Nephron (organoid): Measurements from ENCODE around the gene NID2.

ENCODE experiments used
- H3K27ac Mint-ChIP-seq, 3 experiments: 2 replicates each; pipeline ENCODE4 v1.8.0; 2020; ENCODE audit warnings: mixed read lengths in 3 of 3, mild to moderate bottlenecking in 2 of 3, moderate library complexity in 1 of 3
- H3K27me3 Mint-ChIP-seq: 2 replicates; pipeline ENCODE4 v1.8.0; 2021; ENCODE audit warnings: low read depth, mild to moderate bottlenecking, moderate library complexity, mixed read lengths
- H3K36me3 Mint-ChIP-seq: 2 replicates; pipeline ENCODE4 v1.8.0; 2020; ENCODE audit warnings: low read depth, mixed read lengths
- H3K4me1 Mint-ChIP-seq: 2 replicates; pipeline ENCODE4 v1.8.0; 2020; ENCODE audit warnings: mixed read lengths
- H3K4me3 Mint-ChIP-seq, 3 experiments: 2 replicates each; pipeline ENCODE4 v1.8.0; 2020; ENCODE audit warnings: mild to moderate bottlenecking in 3 of 3, mixed read lengths in 3 of 3, moderate library complexity in 2 of 3
- H3K9me3 Mint-ChIP-seq: 2 replicates; pipeline ENCODE4 v1.8.0; 2020; ENCODE audit warnings: mixed read lengths
- TF ChIP-seq, protein P1 (sequence below), 3 experiments: fragments of 200-600 bp; sonication (generic); IDR thresholded peaks; one replicate each; pipeline ENCODE4 v1.5.0; 2021; ENCODE audit warnings: antibody characterized with exemption in 3 of 3; ENCODE audit not compliant: unreplicated experiment in 3 of 3

The NID2 gene

DNA sequence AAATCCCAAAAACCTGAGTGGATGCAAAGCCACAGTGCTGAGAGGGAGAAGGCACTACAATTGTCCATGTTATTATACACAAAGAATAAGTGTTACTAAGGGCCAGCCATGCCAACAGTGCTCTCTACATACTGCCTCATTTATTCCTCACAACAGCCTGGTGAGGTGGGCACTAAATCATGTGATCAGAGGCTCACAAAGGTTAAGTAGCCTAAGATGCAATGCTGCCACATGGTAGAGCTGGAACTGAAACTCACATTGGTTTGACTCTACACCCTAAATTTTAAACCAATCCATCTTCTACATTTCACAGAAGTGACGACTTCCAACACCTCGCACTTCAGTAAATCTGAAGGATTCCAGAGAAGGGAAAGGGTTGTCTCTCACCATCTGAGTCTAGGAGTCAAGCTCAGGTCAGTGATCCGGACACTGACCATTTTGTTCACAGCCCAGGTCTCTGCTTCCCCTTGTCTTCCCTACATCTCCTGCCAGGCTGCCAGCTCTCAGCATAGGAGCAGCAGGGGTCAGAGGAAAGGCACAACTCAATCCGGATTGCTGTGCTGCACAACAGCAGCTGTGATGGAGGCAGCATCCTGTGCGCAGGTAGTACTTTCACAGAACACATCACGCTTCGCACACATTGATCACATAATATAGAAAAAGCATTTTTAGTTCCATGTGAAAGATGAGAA is 29.6 kb downstream of the NID2 start:
- TF ChIP-seq, protein P1, sequence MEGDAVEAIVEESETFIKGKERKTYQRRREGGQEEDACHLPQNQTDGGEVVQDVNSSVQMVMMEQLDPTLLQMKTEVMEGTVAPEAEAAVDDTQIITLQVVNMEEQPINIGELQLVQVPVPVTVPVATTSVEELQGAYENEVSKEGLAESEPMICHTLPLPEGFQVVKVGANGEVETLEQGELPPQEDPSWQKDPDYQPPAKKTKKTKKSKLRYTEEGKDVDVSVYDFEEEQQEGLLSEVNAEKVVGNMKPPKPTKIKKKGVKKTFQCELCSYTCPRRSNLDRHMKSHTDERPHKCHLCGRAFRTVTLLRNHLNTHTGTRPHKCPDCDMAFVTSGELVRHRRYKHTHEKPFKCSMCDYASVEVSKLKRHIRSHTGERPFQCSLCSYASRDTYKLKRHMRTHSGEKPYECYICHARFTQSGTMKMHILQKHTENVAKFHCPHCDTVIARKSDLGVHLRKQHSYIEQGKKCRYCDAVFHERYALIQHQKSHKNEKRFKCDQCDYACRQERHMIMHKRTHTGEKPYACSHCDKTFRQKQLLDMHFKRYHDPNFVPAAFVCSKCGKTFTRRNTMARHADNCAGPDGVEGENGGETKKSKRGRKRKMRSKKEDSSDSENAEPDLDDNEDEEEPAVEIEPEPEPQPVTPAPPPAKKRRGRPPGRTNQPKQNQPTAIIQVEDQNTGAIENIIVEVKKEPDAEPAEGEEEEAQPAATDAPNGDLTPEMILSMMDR (IDR thresholded peaks at IDR 0.05; ENCODE audit: unreplicated experiment in 3 of 3), result no peak
- peaks cover 6% of the 10 kb centered on the region for H3K9me3 Mint-ChIP-seq
- peaks cover 57% of the 10 kb centered on the region for H3K36me3 Mint-ChIP-seq
- H3K4me3 Mint-ChIP-seq, result no peak overlapping the region
- H3K4me1 Mint-ChIP-seq, result peaks cover 13% of the 10 kb centered on the region
- no peak overlapping the region for H3K27ac Mint-ChIP-seq
- H3K27me3 Mint-ChIP-seq, result peaks cover 4% of the 10 kb centered on the region

DNA sequence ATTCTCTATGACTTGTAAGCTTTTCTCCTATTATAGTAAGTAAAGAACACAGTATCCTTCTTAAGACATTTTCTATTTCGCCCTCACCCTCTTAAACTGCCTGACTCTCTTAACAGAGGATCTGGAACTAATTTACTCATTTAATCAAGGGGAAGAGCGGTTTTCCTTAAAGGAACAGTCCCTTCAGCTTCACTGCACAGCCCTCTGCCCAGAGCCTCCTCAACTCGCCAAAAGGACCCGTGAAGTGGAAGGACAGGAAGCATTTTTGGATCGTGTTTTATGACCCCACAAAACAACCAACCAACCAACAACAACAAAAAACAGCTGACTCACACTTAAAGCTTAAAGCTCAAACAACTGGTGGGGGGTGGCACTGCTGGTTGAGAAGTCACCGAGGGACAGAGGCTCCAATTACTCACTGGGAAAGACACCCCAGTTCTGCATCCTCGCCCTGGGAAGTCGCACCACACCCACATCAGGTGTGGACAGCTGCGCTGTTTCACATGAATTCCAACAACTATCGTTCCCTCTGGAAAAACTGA is 35.7 kb downstream of the NID2 start:
- Mint-ChIP-seq H3K4me1 (peaks cover 30% of the 10 kb centered on the region), H3K27me3 (no peaks in the 10 kb centered on the region), H3K36me3 (peaks cover 39% of the 10 kb centered on the region), H3K4me3 (peak overlapping the region in 1 of 3 experiments; percentile 7), H3K9me3 (peaks cover 6% of the 10 kb centered on the region), H3K27ac (peak overlapping the region; percentile 77 to 87 (median 84))
- TF ChIP-seq, protein P1 (IDR thresholded peaks at IDR 0.05; ENCODE audit: unreplicated experiment in 3 of 3), result no peak

DNA sequence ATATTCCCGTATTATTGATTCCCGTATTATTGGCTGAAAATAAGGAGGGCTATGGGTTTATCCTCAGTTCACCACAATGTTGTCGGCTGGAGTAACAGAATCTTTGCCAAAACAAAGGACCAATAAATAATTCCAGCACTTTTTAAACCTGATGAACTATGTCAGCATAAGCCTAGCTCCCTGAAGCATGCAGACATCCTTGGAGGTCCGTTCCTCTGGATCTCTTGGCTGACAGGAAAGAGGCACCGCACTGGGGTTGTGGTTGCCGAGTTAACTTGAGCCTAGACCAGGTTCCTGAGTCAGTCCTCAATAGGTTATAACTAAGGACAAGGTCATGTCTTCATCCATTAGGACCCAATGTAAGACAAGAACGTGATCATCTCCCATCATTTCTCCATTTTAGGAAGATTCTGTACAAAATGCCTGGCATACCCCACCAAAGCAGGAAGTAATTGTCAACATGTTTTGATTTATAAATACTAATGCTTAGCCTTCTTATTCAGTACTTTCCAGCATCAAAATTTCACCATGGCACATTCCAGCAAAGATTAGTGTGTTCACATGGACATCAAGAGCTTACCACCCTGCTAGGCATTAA is 36.6 kb downstream of the NID2 start:
- Mint-ChIP-seq H3K9me3 (peaks cover 6% of the 10 kb centered on the region), H3K4me3 (peak overlapping the region in 2 of 3 experiments; percentile 16 to 40), H3K36me3 (peaks cover 37% of the 10 kb centered on the region), H3K27ac (peak overlapping the region; percentile 77 to 87 (median 84)), H3K4me1 (peaks cover 30% of the 10 kb centered on the region), H3K27me3 (no peaks in the 10 kb centered on the region)
- TF ChIP-seq, protein P1 (IDR thresholded peaks at IDR 0.05; ENCODE audit: unreplicated experiment in 3 of 3), result no peak

DNA sequence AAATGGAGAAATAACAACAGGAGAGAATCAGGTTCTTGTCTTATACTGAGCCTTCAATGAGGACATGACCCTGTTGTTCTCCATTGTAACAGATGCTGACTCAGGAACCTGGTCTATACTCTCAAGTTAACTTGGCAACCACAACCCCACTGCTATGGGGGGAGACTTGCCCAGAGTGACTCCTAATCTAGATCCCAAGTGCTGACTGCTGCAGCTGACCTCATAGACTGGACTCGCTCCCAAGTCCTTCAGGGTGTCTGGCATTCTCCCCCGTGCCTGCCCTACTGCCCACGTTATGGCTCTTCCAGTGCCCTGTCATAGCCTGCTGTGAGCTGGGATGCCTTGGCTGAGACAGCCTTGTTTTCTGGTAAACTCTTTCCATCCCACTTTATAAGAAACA is 37.1 kb downstream of the NID2 start:
- Mint-ChIP-seq H3K27me3 (no peaks in the 10 kb centered on the region), H3K9me3 (peaks cover 5% of the 10 kb centered on the region), H3K4me1 (peaks cover 30% of the 10 kb centered on the region), H3K27ac (peak overlapping the region; percentile 77 to 87 (median 84)), H3K4me3 (no peak overlapping the region), H3K36me3 (peaks cover 36% of the 10 kb centered on the region)
- TF ChIP-seq, protein P1 (IDR thresholded peaks at IDR 0.05; ENCODE audit: unreplicated experiment in 3 of 3), result no peak

DNA sequence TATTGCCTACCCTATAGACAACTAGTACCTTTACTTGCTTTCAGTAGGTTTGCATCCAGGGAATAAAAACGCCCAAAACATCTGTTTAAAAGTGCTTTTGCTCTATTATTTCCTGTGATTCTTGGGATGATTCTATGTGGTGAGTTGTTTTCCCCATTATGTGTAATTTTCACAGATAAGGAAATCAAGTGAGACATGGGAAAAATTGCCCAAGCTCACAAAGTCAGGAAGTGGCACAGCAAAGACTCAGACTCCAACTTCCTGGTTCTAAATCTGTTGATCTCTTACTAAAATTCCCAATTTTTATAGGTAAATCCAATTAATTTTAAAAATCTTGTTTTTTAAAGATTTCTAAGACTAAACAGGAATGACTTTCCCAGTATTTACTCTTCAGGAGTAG is 39.0 kb downstream of the NID2 start:
- TF ChIP-seq, protein P1 (IDR thresholded peaks at IDR 0.05; ENCODE audit: unreplicated experiment in 3 of 3), result no peak
- no peaks in the 10 kb centered on the region for H3K9me3 Mint-ChIP-seq
- peak overlapping the region in 1 of 3 experiments; percentile 38 for H3K27ac Mint-ChIP-seq
- H3K36me3 Mint-ChIP-seq, result peaks cover 40% of the 10 kb centered on the region
- no peaks in the 10 kb centered on the region for H3K27me3 Mint-ChIP-seq
- peaks cover 41% of the 10 kb centered on the region for H3K4me1 Mint-ChIP-seq
- H3K4me3 Mint-ChIP-seq, result no peak overlapping the region
